PC-9 (cell line): ENCODE results near the gene PDHX. TPM values are rescaled to one million over a fixed set of nuclear protein-coding genes. Genes with fewer than 3 reads are reported as not detected.

Experiments used
- BruUV-seq: library from RNA; stranded (reverse); fragments of 400-500 nt; replicated peaks from 2 replicates; lab custom pipeline; 2021; lab: Mats Ljungman, UMichigan
- CTCF ChIA-PET: fragments of 300-600 bp; sonication (Branson Sonifier 250); formaldehyde crosslinking; loops from one replicate; lab custom pipeline; 2022; ENCODE audit warnings: antibody characterized with exemption; lab: Charles Lee
- POLR2A ChIA-PET: fragments of 300-600 bp; sonication (Branson Sonifier 250); formaldehyde crosslinking; loops from one replicate; lab custom pipeline; 2022; ENCODE audit warnings: antibody characterized with exemption; ENCODE audit not compliant: unreplicated experiment; lab: Charles Lee
- DNase-seq, 2 experiments: peaks; one replicate each; pipeline versions ENCODE4 v3.0.0 to v3.0.0-alpha.2; 2015 to 2022; ENCODE audit warnings: mixed read lengths in 1 of 2
- H2AFZ ChIP-seq: fragments of 200-600 bp; sonication (generic); 2 replicates; pipeline ENCODE4 v1.8.1; 2017; ENCODE audit warnings: antibody characterized with exemption
- H3F3A ChIP-seq: fragments of 200-600 bp; sonication (generic); 2 replicates; pipeline ENCODE4 v1.8.1; 2017; ENCODE audit warnings: antibody characterized with exemption, mild to moderate bottlenecking, low read depth; ENCODE audit not compliant: insufficient read depth
- H3K27ac ChIP-seq: fragments of 200-600 bp; sonication (generic); 2 replicates; pipeline ENCODE4 v1.6.1; 2016; ENCODE audit warnings: mixed run types
- H3K27me3 ChIP-seq: fragments of 200-600 bp; sonication (generic); 2 replicates; pipeline ENCODE4 v1.6.1; 2016; ENCODE audit warnings: low read depth, mixed run types; ENCODE audit not compliant: insufficient read depth
- H3K36me3 ChIP-seq: fragments of 200-600 bp; sonication (generic); 2 replicates; pipeline ENCODE4 v1.6.1; 2016; ENCODE audit warnings: low read depth, mixed run types
- H3K4me1 ChIP-seq: fragments of 200-600 bp; sonication (generic); replicated peaks from 2 replicates; pipeline ENCODE4 v1.6.1; 2016; ENCODE audit warnings: mixed run types; ENCODE audit not compliant: insufficient read depth
- H3K4me2 ChIP-seq: fragments of 200-600 bp; sonication (generic); 2 replicates; pipeline ENCODE4 v1.6.1; 2017; ENCODE audit warnings: mixed run types
- H3K4me3 ChIP-seq: fragments of 200-600 bp; sonication (generic); 2 replicates; pipeline ENCODE4 v1.6.1; 2016; ENCODE audit warnings: mixed run types
- H3K79me2 ChIP-seq: fragments of 200-600 bp; sonication (generic); 2 replicates; pipeline ENCODE4 v1.6.1; 2017; ENCODE audit warnings: low read depth, mixed run types
- H3K9me2 ChIP-seq: fragments of 200-600 bp; sonication (generic); 2 replicates; pipeline ENCODE4 v1.8.1; 2017; ENCODE audit warnings: mild to moderate bottlenecking; ENCODE audit not compliant: insufficient read depth
- H3K9me3 ChIP-seq: fragments of 200-600 bp; sonication (generic); 2 replicates; pipeline ENCODE4 v1.8.1; 2016; ENCODE audit warnings: low read depth; ENCODE audit not compliant: insufficient read depth
- H4K20me1 ChIP-seq: fragments of 200-600 bp; sonication (generic); 2 replicates; pipeline ENCODE4 v1.8.1; 2017; ENCODE audit not compliant: insufficient read depth
- CTCF ChIP-seq: fragments of 200-600 bp; sonication (generic); conservative IDR thresholded peaks from 2 replicates; pipeline ENCODE4 v1.6.1; 2017; ENCODE audit warnings: mixed run types, antibody characterized with exemption, mild to moderate bottlenecking, moderate library complexity
- EZH2 ChIP-seq: fragments of 200-600 bp; sonication (generic); IDR thresholded peaks from 2 replicates; pipeline ENCODE4 v1.8.0; 2017; ENCODE audit warnings: antibody characterized with exemption, low read depth
- intact Hi-C: fragments of 100-400 bp; cut with micrococcal nuclease; formaldehyde crosslinking; loops from one replicate; pipeline ENCODE4 v1.10.0; 2022; ENCODE audit not compliant: unreplicated experiment
- total RNA-seq: library from RNA; stranded (reverse); gene quantifications from 2 replicates; pipeline ENCODE4 v1.2.3, GENCODE V29; 2021

PDHX gene
- total RNA-seq, 1 experiment from 2014 or later = 47.0 TPM

- ChIA-PET POLR2A (interaction anchor here (0.6 kb wide), 1 partner anchor 17 kb away, joined by 3 read pairs; no protein-coding TSS in a partner anchor), CTCF (interaction anchor here (0.7 to 0.8 kb wide), 2 partner anchors 245 to 312 kb away, joined by 3 to 5 read pairs; no protein-coding TSS in a partner anchor)
- intact Hi-C loops = loop anchor here (5.0 to 10.0 kb wide), 3 partner anchors 734 to 1054 kb away; no protein-coding TSS in a partner anchor
- H3K79me2 ChIP-seq = 0 out of 2 replicates have a peak, but pooled peaks cover 4% of the 10 kb centered on the region
- peaks cover 14% of the 10 kb centered on the region; the same call in 1 of the 2 replicates for H3K9me3 ChIP-seq
- H3K4me3 ChIP-seq = no peak overlapping the region
- BruUV-seq = no TSS peak
- H4K20me1 ChIP-seq = no peaks in the 10 kb centered on the region
- no peaks in the 10 kb centered on the region for H3K4me1 ChIP-seq
- no peak overlapping the region for H3K4me2 ChIP-seq
- TF ChIP-seq EZH2 (no peak), CTCF (no peak)
- no peaks in the 10 kb centered on the region for H3K27me3 ChIP-seq
- H3F3A ChIP-seq = no peaks in the 10 kb centered on the region
- H3K9me2 ChIP-seq = no peaks in the 10 kb centered on the region
- no peaks in the 10 kb centered on the region for H3K36me3 ChIP-seq
- H2AFZ ChIP-seq = no peak overlapping the region
- DNase-seq = no peak
- no peak overlapping the region for H3K27ac ChIP-seq
These were observed 17.9 kb upstream of the PDHX start for GRCh38 chr11:34898474-34898873.

- Histone ChIP-seq H3F3A (no peaks in the 10 kb centered on the region), H3K4me3 (no peak overlapping the region), H3K79me2 (0 out of 2 replicates have a peak, but pooled peaks cover 4% of the 10 kb centered on the region), H3K27ac (no peak overlapping the region), H3K9me3 (peaks cover 14% of the 10 kb centered on the region; the same call in 1 of the 2 replicates), H3K4me1 (no peaks in the 10 kb centered on the region), H3K4me2 (no peak overlapping the region), H2AFZ (no peak overlapping the region), H3K9me2 (no peaks in the 10 kb centered on the region), H4K20me1 (no peaks in the 10 kb centered on the region), H3K27me3 (no peaks in the 10 kb centered on the region), H3K36me3 (no peaks in the 10 kb centered on the region)
- TF ChIP-seq CTCF (no peak), EZH2 (no peak)
- intact Hi-C loops = loop anchor here (5.0 to 10.0 kb wide), 3 partner anchors 735 to 1055 kb away; no protein-coding TSS in a partner anchor
- ChIA-PET CTCF (no interaction called here), POLR2A (interaction anchor here (0.9 kb wide), 1 partner anchor 665 kb away, joined by 6 read pairs; no protein-coding TSS in a partner anchor)
- no TSS peak for BruUV-seq
- DNase-seq = no peak
These were observed 16.8 kb upstream of the PDHX start for GRCh38 chr11:34899633-34900016.

- no peak overlapping the region for H2AFZ ChIP-seq
- no peak overlapping the region for H3K27ac ChIP-seq
- peaks cover 1% of the 10 kb centered on the region; the same call in 1 of the 2 replicates for H3F3A ChIP-seq
- H3K36me3 ChIP-seq = 0 out of 2 replicates have a peak, but pooled peaks cover 4% of the 10 kb centered on the region
- H3K9me2 ChIP-seq = no peaks in the 10 kb centered on the region; the same call in 1 of the 2 replicates
- TF ChIP-seq EZH2 (no peak), CTCF (no peak)
- H3K4me2 ChIP-seq = no peak overlapping the region
- POLR2A ChIA-PET = no interaction called here
- no peaks in the 10 kb centered on the region for H4K20me1 ChIP-seq
- no TSS peak for BruUV-seq
- no peak for DNase-seq
- H3K4me3 ChIP-seq = no peak overlapping the region
- H3K27me3 ChIP-seq = no peaks in the 10 kb centered on the region
- intact Hi-C loops = no loop called here
- peaks cover 16% of the 10 kb centered on the region; the same call in 1 of the 2 replicates for H3K79me2 ChIP-seq
- peaks cover 11% of the 10 kb centered on the region; the same call in 1 of the 2 replicates for H3K9me3 ChIP-seq
- peaks cover 4% of the 10 kb centered on the region for H3K4me1 ChIP-seq
- CTCF ChIA-PET = no interaction called here
These were observed 11.9 kb upstream of the PDHX start for GRCh38 chr11:34904421-34904955.
